HG02623 (cell line): Measurements from ENCODE around the gene MORC2.

Experiments used
- ATAC-seq: cut with Tn5 transposase; IDR thresholded peaks from one replicate; pipeline ENCODE4 v1.9.1; 2021; ENCODE audit warnings: moderate library complexity; ENCODE audit not compliant: unreplicated experiment

Gene MORC2

GRCh38 chr22:30922151-30922611 lies 46.4 kb downstream of the MORC2 start:
- ATAC-seq: no peak

GRCh38 chr22:30921108-30921507 lies 47.5 kb downstream of the MORC2 start:
- ATAC-seq: no peak

- no peak for ATAC-seq
Measured at GRCh38 chr22:30920407-30920806, 48.2 kb downstream of the MORC2 start.

GRCh38 chr22:30919973-30920372 lies 48.6 kb downstream of the MORC2 start:
- ATAC-seq: no peak

GRCh38 chr22:30918761-30919160 lies 49.8 kb downstream of the MORC2 start:
- ATAC-seq: no peak

- ATAC-seq: no peak
Measured at GRCh38 chr22:30910358-30910757, 58.2 kb downstream of the MORC2 start.

- ATAC-seq: no peak
Measured at GRCh38 chr22:30909306-30909705, 59.3 kb downstream of the MORC2 start.

- ATAC-seq: no peak
Measured at GRCh38 chr22:30908051-30908461, 60.5 kb downstream of the MORC2 start.

GRCh38 chr22:30906946-30907345 lies 61.6 kb downstream of the MORC2 start:
- no peak for ATAC-seq

- no peak for ATAC-seq
Measured at GRCh38 chr22:30906411-30906810, 62.2 kb downstream of the MORC2 start.

- ATAC-seq: no peak
Measured at GRCh38 chr22:30905696-30906341, 62.8 kb downstream of the MORC2 start.

GRCh38 chr22:30903876-30904460 lies 64.6 kb downstream of the MORC2 start:
- no peak for ATAC-seq

GRCh38 chr22:30902496-30903357 lies 65.8 kb downstream of the MORC2 start:
- no peak for ATAC-seq

- ATAC-seq: no peak
Measured at GRCh38 chr22:30894371-30894740, 74.2 kb downstream of the MORC2 start.

GRCh38 chr22:30893434-30894370 lies 74.9 kb downstream of the MORC2 start:
- ATAC-seq: no peak

GRCh38 chr22:30892731-30893221 lies 75.8 kb downstream of the MORC2 start:
- ATAC-seq: no peak

GRCh38 chr22:30892286-30892685 lies 76.3 kb downstream of the MORC2 start:
- ATAC-seq: no peak

GRCh38 chr22:30891781-30892180 lies 76.8 kb downstream of the MORC2 start:
- ATAC-seq: no peak

- no peak for ATAC-seq
Measured at GRCh38 chr22:30891443-30891755, 77.2 kb downstream of the MORC2 start.

GRCh38 chr22:30890686-30891442 lies 77.7 kb downstream of the MORC2 start:
- ATAC-seq: no peak
